H4 (cell line): Measurements from ENCODE around the gene PRKG1. TPM values are rescaled to one million over a fixed set of nuclear protein-coding genes. Genes with fewer than 3 reads are reported as not detected.
A peak's percentile ranks its signal among the peaks of the same experiment; 100 is the strongest.
"Not testable (repeated sequence)": the region's sequence is repeated elsewhere in the genome, so short reads cannot be mapped to it uniquely, and the experiment has no call there.

Experiments
- DNase-seq: peaks from one replicate; pipeline ENCODE4 v3.0.0-alpha.2; 2015; ENCODE audit warnings: low spot score
- total RNA-seq: library from RNA; depleted of rRNA; stranded (reverse); fragments of >200 nt; shearing (Covaris generic); gene quantifications from 2 replicates; pipeline ENCODE4 v1.2.3, GENCODE V29; 2014

Gene PRKG1
- total RNA-seq, 1 experiment from 2014 or later = 3.4 TPM

- DNase-seq = no peak
Observed at GRCh38 chr10:51502124-51502523, 427.8 kb downstream of the PRKG1 start.

GRCh38 chr10:51503378-51503777, 429.1 kb downstream of the PRKG1 start:
- DNase-seq = no peak

- DNase-seq = no peak
Observed at GRCh38 chr10:51507476-51507875, 433.2 kb downstream of the PRKG1 start.

GRCh38 chr10:51508156-51508555, 433.9 kb downstream of the PRKG1 start:
- DNase-seq = no peak

GRCh38 chr10:51510231-51510630, 435.9 kb downstream of the PRKG1 start:
- DNase-seq = no peak

DNA sequence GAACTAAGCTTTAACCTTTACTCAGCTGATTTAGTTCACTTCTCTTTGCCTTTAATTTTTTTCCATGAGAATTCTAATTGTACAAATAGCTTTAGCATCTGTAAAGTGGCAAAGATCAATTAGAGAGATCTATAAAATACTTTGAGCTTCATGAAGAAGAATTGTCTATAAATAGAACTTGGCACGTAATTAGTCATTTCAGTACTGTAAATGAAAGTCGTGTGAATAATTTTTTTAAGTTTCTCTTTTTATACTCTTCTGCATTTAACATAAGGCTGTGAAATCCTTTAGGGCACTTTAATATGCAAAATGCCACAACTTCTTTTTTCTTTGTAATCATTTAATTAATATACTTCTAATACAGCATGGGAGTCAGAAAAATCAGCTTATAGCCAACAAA, 447.3 kb downstream of the PRKG1 start:
- no peak for DNase-seq

DNA sequence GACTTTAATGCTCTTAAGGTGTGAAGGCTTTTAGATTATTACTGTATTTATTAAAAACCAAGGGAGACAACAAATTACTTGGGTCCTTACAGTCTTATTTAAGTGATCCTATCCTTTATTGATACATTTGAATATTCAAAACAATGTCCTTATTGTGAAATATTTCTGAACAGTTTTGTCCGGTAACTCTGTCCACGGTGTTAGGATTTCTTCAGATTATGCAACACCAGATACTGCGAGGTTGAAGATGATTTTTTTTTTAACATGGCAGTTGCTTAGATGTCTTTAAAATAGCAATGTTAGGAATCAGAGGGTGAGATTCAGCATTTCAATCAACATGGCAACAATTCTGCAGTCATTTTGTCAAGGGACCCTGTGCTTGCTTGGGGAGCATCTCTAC, 448.6 kb downstream of the PRKG1 start:
- DNase-seq = no peak

- DNase-seq = no peak
Observed at GRCh38 chr10:51523440-51523839, 449.2 kb downstream of the PRKG1 start.

- DNase-seq = no peak
Observed at GRCh38 chr10:51524041-51524440, 449.8 kb downstream of the PRKG1 start.

DNA sequence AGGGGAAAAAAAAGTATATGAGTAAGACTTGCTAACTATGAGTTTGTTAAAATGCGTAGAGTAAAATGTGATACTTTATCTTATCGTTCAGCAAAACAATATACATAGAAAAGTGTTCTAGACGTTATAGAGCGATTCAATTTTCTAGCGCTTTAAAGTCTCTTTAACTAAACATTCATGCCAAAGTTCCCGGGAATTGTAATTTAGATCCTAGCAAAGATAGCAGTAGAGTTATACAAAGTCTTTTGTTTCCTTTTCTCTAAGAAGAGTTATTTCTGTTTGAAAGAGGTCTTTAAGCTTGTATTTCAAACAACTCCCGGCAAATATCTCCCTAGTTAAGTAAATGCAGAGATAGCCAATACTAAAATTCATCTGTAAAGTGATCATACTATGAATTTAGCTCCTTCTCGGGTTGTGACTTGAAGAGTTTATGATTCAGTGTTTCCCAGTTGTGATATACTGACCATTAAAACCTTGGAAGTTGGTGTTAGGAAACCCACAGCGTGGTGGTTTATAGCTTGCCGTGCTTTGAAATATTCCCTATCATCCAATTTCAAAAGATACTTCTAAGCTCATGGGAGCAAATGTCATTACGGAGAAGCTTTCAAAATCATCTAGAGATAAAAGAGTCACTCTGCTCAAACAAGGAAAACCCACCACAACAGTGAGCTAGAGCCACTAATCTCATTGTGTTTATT, 453.4 kb downstream of the PRKG1 start:
- no peak for DNase-seq

- no peak for DNase-seq
Observed at GRCh38 chr10:51528527-51528926, 454.2 kb downstream of the PRKG1 start.

GRCh38 chr10:51530541-51530940, 456.3 kb downstream of the PRKG1 start:
- DNase-seq = no peak

DNA sequence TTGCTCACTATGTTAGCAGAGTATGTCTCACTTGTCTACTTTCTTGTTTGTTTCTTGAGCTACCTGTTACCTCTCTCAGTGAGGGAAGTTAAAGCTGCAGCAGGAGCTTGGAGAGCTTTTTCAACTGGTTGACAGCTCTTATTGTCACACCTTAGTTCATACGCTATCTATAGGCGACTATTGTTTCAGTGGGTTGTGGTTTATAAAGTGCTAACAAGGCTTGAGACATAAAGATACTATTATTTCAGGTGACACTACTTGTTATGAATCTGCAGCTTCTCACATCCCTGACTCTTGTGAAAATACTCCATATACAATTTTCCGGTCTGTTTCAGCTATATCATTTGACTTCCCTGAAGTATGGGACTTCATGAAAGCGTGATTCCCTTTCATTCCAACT, 457.8 kb downstream of the PRKG1 start:
- no peak for DNase-seq

GRCh38 chr10:51542853-51543252, 468.6 kb downstream of the PRKG1 start:
- DNase-seq = no peak

DNA sequence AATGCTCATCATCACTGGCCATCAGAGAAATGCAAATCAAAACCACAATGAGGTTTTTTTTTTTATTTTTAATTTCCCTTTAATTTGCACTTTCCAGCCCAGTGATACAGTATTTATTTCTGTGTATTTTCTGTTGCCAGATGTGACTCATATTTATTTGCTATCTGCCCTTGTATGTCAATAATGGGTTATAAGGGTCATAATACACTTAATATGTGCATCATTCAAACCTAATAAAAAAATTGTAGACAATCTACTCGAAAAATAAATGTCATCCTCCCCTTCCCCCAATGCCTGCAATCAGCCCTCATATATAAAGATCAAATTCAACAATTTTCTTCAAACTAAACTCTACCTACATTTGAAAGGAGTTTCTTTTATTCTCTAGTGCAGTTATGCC, 470.6 kb downstream of the PRKG1 start:
- DNase-seq = no peak

DNA sequence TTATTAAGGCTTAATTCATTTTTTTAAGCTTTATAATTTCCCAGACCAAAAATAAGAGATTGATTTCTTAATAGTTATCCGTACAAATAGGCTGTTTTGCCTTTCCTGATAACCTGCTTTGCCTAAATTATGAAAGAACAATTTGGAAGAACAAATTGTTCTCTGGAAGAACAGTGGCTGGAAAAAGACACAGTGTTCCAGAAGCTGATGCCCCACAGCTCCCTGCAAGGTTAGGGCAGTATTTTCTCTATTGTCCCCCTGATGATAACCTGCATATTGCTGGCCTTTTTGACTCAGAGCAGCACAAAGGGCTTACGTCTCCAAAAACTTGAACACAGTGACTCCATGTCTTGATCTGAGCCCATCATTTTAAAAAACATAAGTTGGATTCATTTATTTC, 473.7 kb downstream of the PRKG1 start:
- no peak for DNase-seq

DNA sequence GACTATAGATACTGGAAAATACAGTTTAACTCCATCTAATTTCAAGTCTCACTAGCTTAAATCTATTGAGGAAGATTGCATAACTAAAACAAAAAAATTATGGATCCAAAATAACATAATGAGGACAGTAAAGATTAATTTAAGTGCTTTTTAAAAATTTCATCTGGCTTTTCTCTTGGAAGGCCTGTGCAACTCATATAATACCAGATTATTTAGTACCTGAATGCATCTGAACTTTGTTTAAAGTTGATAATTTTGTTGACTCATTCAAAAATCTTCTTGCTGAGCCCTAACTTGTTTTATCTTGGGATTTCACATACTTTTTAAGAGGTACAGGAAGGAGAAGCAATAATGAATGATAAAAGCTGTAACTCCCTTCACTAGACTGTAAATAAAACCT, 478.6 kb downstream of the PRKG1 start:
- no peak for DNase-seq

GRCh38 chr10:51564896-51565510, 490.7 kb downstream of the PRKG1 start:
- DNase-seq = no peak

GRCh38 chr10:51567271-51567670, 493.0 kb downstream of the PRKG1 start:
- peak; percentile 5 for DNase-seq

- DNase-seq = no peak
Observed at GRCh38 chr10:51569467-51569866, 495.2 kb downstream of the PRKG1 start.

DNA sequence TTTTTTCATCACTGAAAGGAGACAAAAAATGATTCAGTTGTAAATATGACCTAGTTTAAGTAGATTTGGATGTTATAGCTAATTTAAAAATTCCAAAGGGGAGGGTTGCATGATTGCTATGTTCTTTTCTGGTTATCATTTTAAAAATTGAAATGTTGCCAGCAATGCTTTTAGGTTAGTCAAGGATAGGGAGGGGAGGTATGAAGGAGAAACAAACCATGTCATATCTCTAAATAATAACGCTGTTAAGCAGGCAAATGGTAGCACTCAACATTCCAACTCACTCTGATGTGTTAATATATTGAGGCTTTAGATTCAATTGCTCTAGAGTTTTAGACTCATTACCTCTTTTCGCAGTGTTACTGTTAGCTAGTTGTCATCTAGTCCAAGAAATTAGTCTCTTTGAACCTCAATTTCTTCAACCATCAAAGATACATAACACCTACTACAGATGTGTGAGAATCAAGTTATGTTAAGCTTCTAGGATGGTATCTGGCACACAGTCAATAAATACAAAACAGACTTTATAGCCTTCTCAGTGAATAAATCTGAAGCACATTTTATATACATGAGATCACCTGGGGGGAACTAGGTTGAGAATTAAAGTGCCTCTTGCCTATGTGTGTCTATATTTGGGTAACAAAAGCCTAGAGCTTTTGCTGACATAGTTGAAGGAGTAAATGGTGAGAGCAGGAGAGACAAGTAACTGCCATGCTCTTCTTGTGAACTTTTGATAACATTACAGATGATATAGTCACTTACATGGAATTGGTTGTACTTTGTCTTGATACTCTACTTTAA, 500.2 kb downstream of the PRKG1 start:
- no peak for DNase-seq

DNA sequence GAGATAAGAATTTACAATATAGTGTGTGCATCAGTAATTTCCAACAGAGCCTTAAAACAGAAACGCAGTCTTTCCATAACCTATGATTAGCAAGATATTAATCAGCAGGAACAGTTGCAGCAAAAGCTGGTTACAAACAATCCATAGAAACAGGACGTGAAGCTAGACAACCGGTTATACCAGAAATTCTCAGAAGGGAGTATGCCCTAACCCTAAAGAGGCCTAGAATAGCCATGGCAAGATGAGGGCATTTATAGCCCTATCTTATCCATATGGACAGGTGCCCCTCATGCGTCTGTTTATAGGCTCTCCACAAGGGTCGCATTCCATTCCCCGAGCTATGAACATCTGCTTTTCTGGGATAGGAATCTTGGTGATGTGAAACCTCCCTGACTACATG, 506.9 kb downstream of the PRKG1 start:
- not testable (repeated sequence) for DNase-seq

DNA sequence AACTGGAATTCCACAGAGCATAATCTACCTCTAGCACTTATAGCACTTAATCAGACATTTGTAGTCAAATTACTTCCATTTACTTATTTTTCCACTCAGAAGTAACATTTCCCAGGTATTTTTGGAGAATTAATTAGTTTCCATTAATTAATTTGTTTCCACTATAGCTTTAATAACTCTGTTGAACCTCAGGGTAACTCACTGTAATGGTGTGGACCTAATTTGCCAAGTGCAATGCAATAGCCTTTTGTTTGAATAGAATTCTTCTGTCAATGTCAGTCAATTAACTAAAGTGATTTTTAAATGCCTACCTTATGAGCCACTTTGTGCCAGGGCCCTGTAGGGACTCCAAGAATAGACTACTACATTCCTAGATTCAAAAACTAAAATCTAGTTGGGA, 509.7 kb downstream of the PRKG1 start:
- DNase-seq = no peak
